SK-N-MC (cell line): ENCODE measurements around the gene STIL.
"Not testable (repeated sequence)": the region's sequence is repeated elsewhere in the genome, so short reads cannot be mapped to it uniquely, and the experiment has no call there.

Source experiments
- EZH2 ChIP-seq: fragments of 200-600 bp; sonication (generic); IDR thresholded peaks from one replicate; pipeline ENCODE4 v1.6.1; 2017; ENCODE audit warnings: antibody characterized with exemption
- FOXP2 ChIP-seq: optimal IDR thresholded peaks from 2 replicates; pipeline ENCODE3; 2011; ENCODE audit warnings: mild to moderate bottlenecking, moderate library complexity; ENCODE audit not compliant: insufficient read depth; ENCODE audit errors: extremely low read length, control extremely low read depth
- POLR2AphosphoS5 ChIP-seq: IDR thresholded peaks from 2 replicates; pipeline ENCODE4 v1.6.1; 2012; ENCODE audit warnings: mild to moderate bottlenecking, low read depth, low read length, borderline replicate concordance

DNA sequence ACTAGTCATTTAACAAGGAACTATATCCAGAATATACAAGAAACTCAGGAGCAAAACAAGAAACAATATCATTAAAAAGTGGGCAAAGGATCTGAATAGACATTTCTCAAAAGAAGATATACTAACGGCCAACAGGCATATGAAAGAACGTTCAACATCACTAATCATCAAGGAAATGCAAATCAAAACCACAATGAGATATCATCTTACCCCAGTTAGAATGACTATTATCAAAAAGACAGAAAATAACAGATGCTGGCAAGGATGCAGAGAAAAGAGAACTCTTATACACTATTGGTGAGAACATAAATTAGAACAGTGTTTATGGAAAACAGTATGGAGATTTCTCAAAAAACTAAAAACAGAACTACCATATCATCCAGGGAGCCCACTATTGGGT lies 110.4 kb downstream of the STIL start:
- not testable (repeated sequence) for TF ChIP-seq EZH2, POLR2AphosphoS5, FOXP2
